ENCODE results near the gene TRA2B. TPM values are rescaled to one million over a fixed set of nuclear protein-coding genes. Genes with fewer than 3 reads are reported as not detected.
"Not testable (repeated sequence)": the region's sequence is repeated elsewhere in the genome, so short reads cannot be mapped to it uniquely, and the experiment has no call there.

The TRA2B gene
- total RNA-seq, 1 experiment from 2014 or later, result 328 TPM

- Histone ChIP-seq H3K4me3 (ENCODE audit: low read length) (no peak overlapping the region), H4K20me1 (ENCODE audit: insufficient read depth, low read depth, low read length) (peaks cover 66% of the 10 kb centered on the region), H3K4me1 (ENCODE audit: low read length) (no peaks in the 10 kb centered on the region), H3K27me3 (ENCODE audit: low read length) (no peaks in the 10 kb centered on the region), H3K27ac (ENCODE audit: low read length) (no peak overlapping the region), H3K36me3 (ENCODE audit: insufficient read depth, low read length) (peaks cover 68% of the 10 kb centered on the region), H3K4me2 (ENCODE audit: low read depth, low read length, poor library complexity, severe bottlenecking) (no peak overlapping the region), H3K79me2 (ENCODE audit: low read length) (0 out of 2 replicates have a peak, but pooled peaks cover 3% of the 10 kb centered on the region), H3K9me2 (replicated peaks; ENCODE audit: insufficient read depth, low read length) (no peaks in the 10 kb centered on the region), H2AFZ (ENCODE audit: low read length) (no peak overlapping the region), H3K9ac (ENCODE audit: low read length) (no peak overlapping the region), H3K9me3 (ENCODE audit: low read length) (no peaks in the 10 kb centered on the region)
- peak; percentile 41 for DNase-seq
Measured at GRCh38 chr3:185916042-185916833, 21.6 kb downstream of the TRA2B start.

- H3K27me3 ChIP-seq (ENCODE audit: low read length), result no peaks in the 10 kb centered on the region
- no peak overlapping the region for H3K4me3 ChIP-seq (ENCODE audit: low read length)
- peaks cover 62% of the 10 kb centered on the region for H4K20me1 ChIP-seq (ENCODE audit: insufficient read depth, low read depth, low read length)
- DNase-seq, result peak; percentile 39
- H3K9ac ChIP-seq (ENCODE audit: low read length), result no peak overlapping the region
- no peak overlapping the region for H2AFZ ChIP-seq (ENCODE audit: low read length)
- H3K4me2 ChIP-seq (ENCODE audit: low read depth, low read length, poor library complexity, severe bottlenecking), result no peak overlapping the region
- H3K79me2 ChIP-seq (ENCODE audit: low read length), result no peaks in the 10 kb centered on the region
- peaks cover 62% of the 10 kb centered on the region for H3K36me3 ChIP-seq (ENCODE audit: insufficient read depth, low read length)
- no peak overlapping the region for H3K27ac ChIP-seq (ENCODE audit: low read length)
- H3K9me3 ChIP-seq (ENCODE audit: low read length), result no peaks in the 10 kb centered on the region
- H3K9me2 ChIP-seq (replicated peaks; ENCODE audit: insufficient read depth, low read length), result no peaks in the 10 kb centered on the region
- H3K4me1 ChIP-seq (ENCODE audit: low read length), result no peaks in the 10 kb centered on the region
Measured at GRCh38 chr3:185915642-185916041, 22.2 kb downstream of the TRA2B start.

GRCh38 chr3:185914911-185915629 lies 22.7 kb downstream of the TRA2B start:
- peaks cover 60% of the 10 kb centered on the region for H4K20me1 ChIP-seq (ENCODE audit: insufficient read depth, low read depth, low read length)
- peak; percentile 42 for DNase-seq
- no peak overlapping the region for H3K27ac ChIP-seq (ENCODE audit: low read length)
- H3K9ac ChIP-seq (ENCODE audit: low read length), result no peak overlapping the region
- H3K9me3 ChIP-seq (ENCODE audit: low read length), result no peaks in the 10 kb centered on the region
- no peaks in the 10 kb centered on the region for H3K27me3 ChIP-seq (ENCODE audit: low read length)
- H3K9me2 ChIP-seq (replicated peaks; ENCODE audit: insufficient read depth, low read length), result no peaks in the 10 kb centered on the region
- peaks cover 56% of the 10 kb centered on the region for H3K36me3 ChIP-seq (ENCODE audit: insufficient read depth, low read length)
- no peak overlapping the region for H2AFZ ChIP-seq (ENCODE audit: low read length)
- no peaks in the 10 kb centered on the region for H3K4me1 ChIP-seq (ENCODE audit: low read length)
- H3K4me2 ChIP-seq (ENCODE audit: low read depth, low read length, poor library complexity, severe bottlenecking), result no peak overlapping the region
- no peak overlapping the region for H3K4me3 ChIP-seq (ENCODE audit: low read length)
- H3K79me2 ChIP-seq (ENCODE audit: low read length), result no peaks in the 10 kb centered on the region

GRCh38 chr3:185912929-185913901 lies 24.6 kb downstream of the TRA2B start:
- DNase-seq, result peak; percentile 69
- Histone ChIP-seq H3K9me3 (ENCODE audit: low read length) (no peaks in the 10 kb centered on the region), H3K36me3 (ENCODE audit: insufficient read depth, low read length) (peaks cover 38% of the 10 kb centered on the region), H3K27ac (ENCODE audit: low read length) (no peak overlapping the region), H3K4me1 (ENCODE audit: low read length) (no peaks in the 10 kb centered on the region), H3K4me2 (ENCODE audit: low read depth, low read length, poor library complexity, severe bottlenecking) (no peak overlapping the region), H3K79me2 (ENCODE audit: low read length) (no peaks in the 10 kb centered on the region), H2AFZ (ENCODE audit: low read length) (no peak overlapping the region), H4K20me1 (ENCODE audit: insufficient read depth, low read depth, low read length) (peaks cover 45% of the 10 kb centered on the region), H3K9ac (ENCODE audit: low read length) (no peak overlapping the region), H3K27me3 (ENCODE audit: low read length) (no peaks in the 10 kb centered on the region), H3K4me3 (ENCODE audit: low read length) (no peak overlapping the region), H3K9me2 (replicated peaks; ENCODE audit: insufficient read depth, low read length) (no peaks in the 10 kb centered on the region)

- Histone ChIP-seq H4K20me1 (ENCODE audit: insufficient read depth, low read depth, low read length) (peaks cover 38% of the 10 kb centered on the region), H2AFZ (ENCODE audit: low read length) (no peak overlapping the region), H3K9me2 (replicated peaks; ENCODE audit: insufficient read depth, low read length) (no peaks in the 10 kb centered on the region), H3K79me2 (ENCODE audit: low read length) (no peaks in the 10 kb centered on the region), H3K4me3 (ENCODE audit: low read length) (no peak overlapping the region), H3K9me3 (ENCODE audit: low read length) (no peaks in the 10 kb centered on the region), H3K27ac (ENCODE audit: low read length) (no peak overlapping the region), H3K27me3 (ENCODE audit: low read length) (no peaks in the 10 kb centered on the region), H3K4me1 (ENCODE audit: low read length) (no peaks in the 10 kb centered on the region), H3K4me2 (ENCODE audit: low read depth, low read length, poor library complexity, severe bottlenecking) (no peak overlapping the region), H3K36me3 (ENCODE audit: insufficient read depth, low read length) (peaks cover 31% of the 10 kb centered on the region), H3K9ac (ENCODE audit: low read length) (no peak overlapping the region)
- no peak for DNase-seq
Measured at GRCh38 chr3:185912512-185912911, 25.3 kb downstream of the TRA2B start.

GRCh38 chr3:185911076-185911448 lies 26.8 kb downstream of the TRA2B start:
- H3K4me3 ChIP-seq (ENCODE audit: low read length); H3K27me3 ChIP-seq (ENCODE audit: low read length); H3K4me2 ChIP-seq (ENCODE audit: low read depth, low read length, poor library complexity, severe bottlenecking); H3K4me1 ChIP-seq (ENCODE audit: low read length); H2AFZ ChIP-seq (ENCODE audit: low read length); H3K9me2 ChIP-seq (replicated peaks; ENCODE audit: insufficient read depth, low read length); H3K9me3 ChIP-seq (ENCODE audit: low read length); H3K27ac ChIP-seq (ENCODE audit: low read length); H3K9ac ChIP-seq (ENCODE audit: low read length); H3K79me2 ChIP-seq (ENCODE audit: low read length): not testable (repeated sequence)
- Histone ChIP-seq H4K20me1 (ENCODE audit: insufficient read depth, low read depth, low read length) (peaks cover 23% of the 10 kb centered on the region), H3K36me3 (ENCODE audit: insufficient read depth, low read length) (peaks cover 16% of the 10 kb centered on the region)
- DNase-seq, result peak; percentile 72

- not testable (repeated sequence) for H3K27ac ChIP-seq (ENCODE audit: low read length); H2AFZ ChIP-seq (ENCODE audit: low read length); H3K9me3 ChIP-seq (ENCODE audit: low read length); H3K9ac ChIP-seq (ENCODE audit: low read length); H3K79me2 ChIP-seq (ENCODE audit: low read length); H3K4me3 ChIP-seq (ENCODE audit: low read length); H3K4me1 ChIP-seq (ENCODE audit: low read length); H3K4me2 ChIP-seq (ENCODE audit: low read depth, low read length, poor library complexity, severe bottlenecking); H3K9me2 ChIP-seq (replicated peaks; ENCODE audit: insufficient read depth, low read length); H3K27me3 ChIP-seq (ENCODE audit: low read length)
- Histone ChIP-seq H4K20me1 (ENCODE audit: insufficient read depth, low read depth, low read length) (peaks cover 18% of the 10 kb centered on the region), H3K36me3 (ENCODE audit: insufficient read depth, low read length) (peaks cover 10% of the 10 kb centered on the region; the same call in 1 of the 2 replicates)
- DNase-seq, result peak; percentile 64
Measured at GRCh38 chr3:185910322-185911075, 27.3 kb downstream of the TRA2B start.

All from Karpas-422 (cell line).